H9 (cell line): ENCODE measurements around the gene RBM33. TPM values are rescaled to one million over a fixed set of nuclear protein-coding genes. Genes with fewer than 3 reads are reported as not detected.

ENCODE experiments used
- DNase-seq: peaks from one replicate; pipeline ENCODE4 v3.0.0-alpha.2; 2017
- H2AFZ ChIP-seq: one replicate; pipeline ENCODE4 v1.6.1; 2013; ENCODE audit warnings: mild to moderate bottlenecking, low read length, control low read depth, moderate library complexity
- H2AK5ac ChIP-seq: 2 replicates; pipeline ENCODE4 v1.6.1; 2013; ENCODE audit warnings: low read length, control low read depth, mixed read lengths; ENCODE audit not compliant: insufficient read length
- H2BK120ac ChIP-seq: one replicate; pipeline ENCODE4 v1.6.1; 2013; ENCODE audit warnings: low read depth, mild to moderate bottlenecking, low read length, control low read depth, inconsistent platforms; ENCODE audit not compliant: poor library complexity, severe bottlenecking
- H2BK12ac ChIP-seq: 2 replicates; pipeline ENCODE4 v1.6.1; 2013; ENCODE audit warnings: low read length, control low read depth, mixed read lengths, low read depth; ENCODE audit not compliant: insufficient read length
- H2BK15ac ChIP-seq: 2 replicates; pipeline ENCODE4 v1.6.1; 2013; ENCODE audit warnings: low read depth, low read length, control low read depth
- H2BK20ac ChIP-seq: one replicate; pipeline ENCODE4 v1.6.1; 2013; ENCODE audit warnings: low read depth, mild to moderate bottlenecking, low read length, control low read depth, inconsistent platforms; ENCODE audit not compliant: poor library complexity, severe bottlenecking
- H2BK5ac ChIP-seq: 2 replicates; pipeline ENCODE4 v1.6.1; 2013; ENCODE audit warnings: low read length, control low read depth, mixed read lengths; ENCODE audit not compliant: insufficient read length
- H3K14ac ChIP-seq: 2 replicates; pipeline ENCODE4 v1.6.1; 2013; ENCODE audit warnings: low read length, control low read depth; ENCODE audit not compliant: insufficient read depth
- H3K18ac ChIP-seq: 2 replicates; pipeline ENCODE4 v1.6.1; 2013; ENCODE audit warnings: low read depth, mild to moderate bottlenecking, mixed read lengths, low read length, control low read depth; ENCODE audit not compliant: insufficient read length
- H3K23ac ChIP-seq: 2 replicates; pipeline ENCODE4 v1.6.1; 2013; ENCODE audit warnings: low read length, control low read depth, mixed read lengths, low read depth; ENCODE audit not compliant: insufficient read length
- H3K23me2 ChIP-seq: 2 replicates; pipeline ENCODE4 v1.6.1; 2013; ENCODE audit warnings: low read depth, mild to moderate bottlenecking, mixed read lengths, low read length, control low read depth; ENCODE audit not compliant: insufficient read length, poor library complexity, severe bottlenecking
- H3K27ac ChIP-seq: 2 replicates; pipeline ENCODE4 v1.5.1; 2013; ENCODE audit warnings: low read length, control low read depth, mixed read lengths, low read depth; ENCODE audit not compliant: insufficient read length
- H3K27me3 ChIP-seq: 2 replicates; pipeline ENCODE4 v1.6.1; 2013; ENCODE audit warnings: low read length, control low read depth, inconsistent platforms; ENCODE audit not compliant: insufficient read depth
- H3K4ac ChIP-seq: 2 replicates; pipeline ENCODE4 v1.6.1; 2013; ENCODE audit warnings: low read depth, mild to moderate bottlenecking, control low read depth, inconsistent platforms, low read length, moderate library complexity
- H3K4me1 ChIP-seq: 2 replicates; pipeline ENCODE4 v1.6.1; 2013; ENCODE audit warnings: low read length, control low read depth, inconsistent platforms; ENCODE audit not compliant: insufficient read depth
- H3K4me2 ChIP-seq: 2 replicates; pipeline ENCODE4 v1.6.1; 2013; ENCODE audit warnings: low read length, control low read depth, mixed read lengths; ENCODE audit not compliant: insufficient read length, insufficient read depth
- H3K56ac ChIP-seq: 2 replicates; pipeline ENCODE4 v1.6.1; 2013; ENCODE audit warnings: low read depth, mild to moderate bottlenecking, mixed read lengths, low read length, control low read depth; ENCODE audit not compliant: insufficient read length
- H3K79me1 ChIP-seq: 2 replicates; pipeline ENCODE4 v1.6.1; 2013; ENCODE audit warnings: low read depth, mild to moderate bottlenecking, moderate library complexity, low read length, control low read depth, inconsistent platforms; ENCODE audit not compliant: insufficient read depth, poor library complexity, severe bottlenecking
- H3K79me2 ChIP-seq: 2 replicates; pipeline ENCODE4 v1.6.1; 2013; ENCODE audit warnings: low read length, control low read depth, inconsistent platforms; ENCODE audit not compliant: insufficient read depth
- H3K9ac ChIP-seq: 2 replicates; pipeline ENCODE4 v1.6.1; 2013; ENCODE audit warnings: low read length, control low read depth, mixed read lengths; ENCODE audit not compliant: insufficient read length; ENCODE audit errors: extremely low read depth
- H3K9me3 ChIP-seq: one replicate; pipeline ENCODE4 v1.6.1; 2013; ENCODE audit warnings: low read depth, low read length, inconsistent platforms; ENCODE audit not compliant: control insufficient read depth
- H3T11ph ChIP-seq: one replicate; pipeline ENCODE4 v1.6.1; 2013; ENCODE audit warnings: mild to moderate bottlenecking, low read length, control low read depth, inconsistent platforms
- H4K20me1 ChIP-seq: one replicate; pipeline ENCODE4 v1.6.1; 2013; ENCODE audit not compliant: control insufficient read depth, insufficient read length, insufficient read depth
- H4K5ac ChIP-seq: 2 replicates; pipeline ENCODE4 v1.6.1; 2013; ENCODE audit warnings: low read depth, mild to moderate bottlenecking, mixed read lengths, low read length, control low read depth; ENCODE audit not compliant: insufficient read length
- H4K8ac ChIP-seq: replicated peaks from 2 replicates; pipeline ENCODE4 v1.6.1; 2013; ENCODE audit warnings: low read length, control low read depth, mixed read lengths, low read depth; ENCODE audit not compliant: insufficient read length
- H4K91ac ChIP-seq: 2 replicates; pipeline ENCODE4 v1.6.1; 2013; ENCODE audit warnings: low read depth, mild to moderate bottlenecking, moderate library complexity, mixed read lengths, low read length, control low read depth; ENCODE audit not compliant: insufficient read length
- H3K27ac Mint-ChIP-seq, 3 experiments: 2 replicates in 2 of 3; 3 replicates in 1 of 3; pipeline ENCODE4 v1.8.0; 2020 to 2021; ENCODE audit warnings: mixed read lengths in 3 of 3, mild to moderate bottlenecking in 1 of 3, moderate library complexity in 1 of 3
- H3K27me3 Mint-ChIP-seq: 2 replicates; pipeline ENCODE4 v1.8.0; 2021; ENCODE audit warnings: low read depth, mild to moderate bottlenecking, moderate library complexity, mixed read lengths
- H3K36me3 Mint-ChIP-seq, 3 experiments: 2 replicates in 2 of 3; 3 replicates in 1 of 3; pipeline ENCODE4 v1.8.0; 2020 to 2021; ENCODE audit warnings: low read depth in 3 of 3, mixed read lengths in 3 of 3; ENCODE audit not compliant: insufficient read depth in 1 of 3
- H3K4me1 Mint-ChIP-seq, 2 experiments: 2 replicates each; pipeline ENCODE4 v1.8.0; 2020; ENCODE audit warnings: mixed read lengths in 2 of 2
- H3K4me3 Mint-ChIP-seq, 2 experiments: 2 replicates in 1 of 2; 3 replicates in 1 of 2; pipeline ENCODE4 v1.8.0; 2020 to 2021; ENCODE audit warnings: mild to moderate bottlenecking in 2 of 2, mixed read lengths in 2 of 2, moderate library complexity in 1 of 2
- H3K9me3 Mint-ChIP-seq, 2 experiments: 2 replicates in 1 of 2; 3 replicates in 1 of 2; pipeline ENCODE4 v1.8.0; 2020; ENCODE audit warnings: mild to moderate bottlenecking in 2 of 2, mixed read lengths in 2 of 2, moderate library complexity in 1 of 2
- CTCF ChIP-seq: fragments of 200-600 bp; sonication (generic); conservative IDR thresholded peaks from 3 replicates; pipeline ENCODE4 v1.8.0; 2021; ENCODE audit warnings: antibody characterized with exemption, mild to moderate bottlenecking
- WGBS: extraction: QIAGEN DNeasy Blood & Tissue Kit; methylation state at CpG from one replicate; pipeline ENCODE4 v1.1.7; 2013; ENCODE audit warnings: missing lambda C conversion rate, low lambda C conversion rate, mixed read lengths; ENCODE audit not compliant: insufficient read length; ENCODE audit errors: extremely low coverage; 5-methylcytosine and 5-hydroxymethylcytosine counted together
- total RNA-seq: library from RNA; stranded (reverse); gene quantifications from 2 replicates; pipeline ENCODE4 v1.2.1, GENCODE V29; 2021

The RBM33 gene
- total RNA-seq, 1 experiment from 2014 or later, result 71.3 TPM

- Mint-ChIP-seq H3K4me3 (no peak overlapping the region), H3K27me3 (no peaks in the 10 kb centered on the region), H3K27ac (no peak overlapping the region), H3K4me1 (peaks cover 19 to 23% of the 10 kb centered on the region in 2 experiments), H3K9me3 (no peaks in the 10 kb centered on the region), H3K36me3 (peaks cover 18 to 40% (median 35%) of the 10 kb centered on the region in 3 experiments; a peak in 6 of 7 replicates)
- no peaks in the 10 kb centered on the region for H3K27me3 ChIP-seq
- H3K4me1 ChIP-seq, result no peaks in the 10 kb centered on the region
- no peak overlapping the region for H4K91ac ChIP-seq
- no peak overlapping the region for H3K27ac ChIP-seq
- H3K4me2 ChIP-seq, result no peak overlapping the region
- H2BK20ac ChIP-seq, result no peak overlapping the region
- no peak for TF ChIP-seq CTCF
- H3K56ac ChIP-seq, result no peak overlapping the region
- H2BK120ac ChIP-seq, result no peak overlapping the region
- no peak for DNase-seq
- no peak overlapping the region for H3K18ac ChIP-seq
- no peak overlapping the region for H3T11ph ChIP-seq
- WGBS, result no CpG with 5 or more reads among the region's 1 CpG
- H2BK12ac ChIP-seq, result no peak overlapping the region
- no peak overlapping the region for H3K23ac ChIP-seq
- peaks cover 7% of the 10 kb centered on the region for H3K79me1 ChIP-seq
- no peaks in the 10 kb centered on the region for H3K9me3 ChIP-seq
- H4K20me1 ChIP-seq, result no peaks in the 10 kb centered on the region
- H2BK15ac ChIP-seq, result no peak overlapping the region
- H3K79me2 ChIP-seq, result peaks cover 8% of the 10 kb centered on the region; the same call in 1 of the 2 replicates
- H3K23me2 ChIP-seq, result peaks cover 3% of the 10 kb centered on the region
- H3K9ac ChIP-seq, result no peak overlapping the region
- H3K14ac ChIP-seq, result no peak overlapping the region
- H4K8ac ChIP-seq, result no peak overlapping the region
- H4K5ac ChIP-seq, result no peak overlapping the region
- no peak overlapping the region for H2AFZ ChIP-seq
- H3K4ac ChIP-seq, result no peak overlapping the region
- H2BK5ac ChIP-seq, result no peak overlapping the region
- H2AK5ac ChIP-seq, result no peak overlapping the region
These were observed 102.7 kb downstream of the RBM33 start for GRCh38 chr7:155747209-155747608.
